T-cell (primary cell): Measurements from ENCODE around the gene FILIP1L. TPM values are rescaled to one million over a fixed set of nuclear protein-coding genes. Genes with fewer than 3 reads are reported as not detected.
"Not testable (repeated sequence)": the region's sequence is repeated elsewhere in the genome, so short reads cannot be mapped to it uniquely, and the experiment has no call there.

Source experiments
- ATAC-seq, 4 experiments: fragments of 200-7000 bp in 3 of 4; fragments of 150-1000 bp in 1 of 4; cut with Tn5 transposase; replicated peaks in 1 of 4; 1 replicate in 3 of 4; 2 replicates in 1 of 4; pipeline ENCODE4 v1.10.0; 2021; ENCODE audit warnings: moderate library complexity in 3 of 4, mild to moderate bottlenecking in 2 of 4, moderate number of reproducible peaks in 1 of 4
- CTCF ChIA-PET, 2 donors: fragments of 300-600 bp; sonication (Branson Sonifier 250); formaldehyde crosslinking; loops; one replicate each; lab custom pipeline; 2022; ENCODE audit warnings: antibody characterized with exemption in 2 of 2; lab: Charles Lee
- POLR2A ChIA-PET, 2 donors: fragments of 300-600 bp; sonication (Branson Sonifier 250); formaldehyde crosslinking; loops; one replicate each; lab custom pipeline; 2022; ENCODE audit warnings: antibody characterized with exemption in 2 of 2; lab: Charles Lee
- DNase-seq, 35 experiments: peaks; one replicate each; pipeline versions ENCODE4 v3.0.0 to v3.0.0-alpha.2; 2013 to 2023
- H3K27ac ChIP-seq: one replicate; pipeline ENCODE4 v1.5.1; 2013; ENCODE audit warnings: low read length
- H3K27me3 ChIP-seq, 2 experiments: replicated peaks in 1 of 2; 1 replicate in 1 of 2; 2 replicates in 1 of 2; pipeline versions ENCODE4 v1.6.1 to v1.7.0; 2013; ENCODE audit warnings: low read length in 1 of 2, mixed read lengths in 1 of 2; ENCODE audit not compliant: control insufficient read depth in 2 of 2, insufficient read depth in 2 of 2; ENCODE audit errors: extremely low read depth in 1 of 2
- H3K36me3 ChIP-seq, 2 donors: 1 replicate in 1 of 2; 2 replicates in 1 of 2; pipeline versions ENCODE4 v1.6.1 to v1.7.0; 2013; ENCODE audit warnings: low read length in 1 of 2; ENCODE audit not compliant: control insufficient read depth in 2 of 2, insufficient read depth in 1 of 2; ENCODE audit errors: extremely low read depth in 1 of 2
- H3K4me1 ChIP-seq, 2 experiments: 1 replicate in 1 of 2; 2 replicates in 1 of 2; pipeline versions ENCODE4 v1.6.1 to v1.7.0; 2013; ENCODE audit warnings: low read length in 2 of 2, mixed read lengths in 1 of 2; ENCODE audit not compliant: insufficient read depth in 2 of 2, control insufficient read depth in 1 of 2; ENCODE audit errors: extremely low read depth in 1 of 2
- H3K4me3 ChIP-seq, 2 donors: 1 replicate in 1 of 2; 2 replicates in 1 of 2; pipeline versions ENCODE4 v1.5.1 to v1.7.0; 2013; ENCODE audit warnings: mild to moderate bottlenecking in 2 of 2, low read length in 1 of 2, moderate library complexity in 1 of 2; ENCODE audit not compliant: control insufficient read depth in 1 of 2; ENCODE audit errors: extremely low read depth in 1 of 2
- H3K9me3 ChIP-seq: 2 replicates; pipeline ENCODE4 v1.7.0; 2013
- H3K27ac Mint-ChIP-seq, 2 donors: one replicate each; pipeline ENCODE4 v1.8.0; 2020 to 2021; ENCODE audit warnings: mild to moderate bottlenecking in 2 of 2, mixed read lengths in 2 of 2
- H3K27me3 Mint-ChIP-seq, 2 donors: one replicate each; pipeline ENCODE4 v1.8.0; 2021 to 2022; ENCODE audit warnings: mixed read lengths in 2 of 2
- H3K36me3 Mint-ChIP-seq: one replicate; pipeline ENCODE4 v1.8.0; 2021; ENCODE audit warnings: mixed read lengths
- H3K4me1 Mint-ChIP-seq, 3 donors: one replicate each; pipeline ENCODE4 v1.8.0; 2020 to 2022; ENCODE audit warnings: mixed read lengths in 3 of 3, mild to moderate bottlenecking in 1 of 3
- H3K4me3 Mint-ChIP-seq, 3 donors: one replicate each; pipeline ENCODE4 v1.8.0; 2020 to 2022; ENCODE audit warnings: mild to moderate bottlenecking in 3 of 3, mixed read lengths in 3 of 3, moderate library complexity in 3 of 3
- H3K9me3 Mint-ChIP-seq, 3 donors: one replicate each; pipeline ENCODE4 v1.8.0; 2020 to 2022; ENCODE audit warnings: mixed read lengths in 3 of 3
- WGBS: methylation state at CpG from one replicate; pipeline ENCODE4 v1.1.5; 2013; ENCODE audit warnings: missing lambda C conversion rate; ENCODE audit not compliant: insufficient coverage; 5-methylcytosine and 5-hydroxymethylcytosine counted together
- total RNA-seq, 35 experiments: library from RNA in 6 of 35; stranded (reverse) in 6 of 35; fragments of 120-200 nt in 1 of 35; gene quantifications; one replicate each; pipeline versions ENCODE4 v1.2.1 to v1.2.4 and lab custom pipeline; 2013 to 2026

Gene FILIP1L
- total RNA-seq, 5 donors from 2014 or later (not counting 1 experiment from before 2014, with no cell fraction given), result 0.10 to 0.38 (median 0.27) TPM; not detected in 1

GRCh38 chr3:99845999-99846398 is 268.3 kb downstream of the FILIP1L start:
- H3K4me1 Mint-ChIP-seq, result peaks cover 4 to 6% (median 5%) of the 10 kb centered on the region in 3 donors
- POLR2A ChIA-PET, result interaction anchor here in 1 of 2 donors (1.0 kb wide), 1 partner anchor 13 kb away, joined by 4 read pairs; no protein-coding TSS in a partner anchor
- H3K36me3 Mint-ChIP-seq, result no peaks in the 10 kb centered on the region
- ATAC-seq (no peak), DNase-seq (no peak)
- no peak overlapping the region for H3K27ac Mint-ChIP-seq
- H3K27me3 ChIP-seq, result no peaks in the 10 kb centered on the region
- H3K4me1 ChIP-seq, result no peaks in the 10 kb centered on the region
- H3K4me3 Mint-ChIP-seq, result no peak overlapping the region
- no peak overlapping the region for H3K4me3 ChIP-seq
- no peaks in the 10 kb centered on the region for H3K36me3 ChIP-seq
- WGBS, result no CpG with 5 or more reads among the region's 2 CpGs
- no peaks in the 10 kb centered on the region for H3K27me3 Mint-ChIP-seq
- H3K27ac ChIP-seq, result no peak overlapping the region
- CTCF ChIA-PET, result interaction anchor here (0.6 to 1.3 kb wide), 4 partner anchors 9 to 268 kb away, joined by 3 to 11 read pairs (median 4); no protein-coding TSS in a partner anchor
- no peaks in the 10 kb centered on the region for H3K9me3 Mint-ChIP-seq
- no peaks in the 10 kb centered on the region for H3K9me3 ChIP-seq

GRCh38 chr3:99845331-99845730 is 269.0 kb downstream of the FILIP1L start:
- no peaks in the 10 kb centered on the region for H3K9me3 ChIP-seq
- ATAC-seq (no peak), DNase-seq (no peak)
- H3K27ac Mint-ChIP-seq, result no peak overlapping the region
- no peaks in the 10 kb centered on the region for H3K4me1 ChIP-seq
- H3K27ac ChIP-seq, result no peak overlapping the region
- no peaks in the 10 kb centered on the region for H3K36me3 ChIP-seq
- H3K36me3 Mint-ChIP-seq, result no peaks in the 10 kb centered on the region
- CTCF ChIA-PET, result interaction anchor here in 1 of 2 donors (0.6 kb wide), 1 partner anchor 8 kb away, joined by 3 read pairs; no protein-coding TSS in a partner anchor
- POLR2A ChIA-PET, result no interaction called here
- no peak overlapping the region for H3K4me3 Mint-ChIP-seq
- no peaks in the 10 kb centered on the region for H3K27me3 ChIP-seq
- no CpG with 5 or more reads among the region's 4 CpGs for WGBS
- H3K9me3 Mint-ChIP-seq, result no peaks in the 10 kb centered on the region
- no peaks in the 10 kb centered on the region for H3K27me3 Mint-ChIP-seq
- no peak overlapping the region for H3K4me3 ChIP-seq
- peaks cover 4 to 6% (median 5%) of the 10 kb centered on the region in 3 donors for H3K4me1 Mint-ChIP-seq

- no peak overlapping the region for H3K4me3 ChIP-seq
- no peak overlapping the region for H3K27ac Mint-ChIP-seq
- no peaks in the 10 kb centered on the region for H3K27me3 ChIP-seq
- no peaks in the 10 kb centered on the region for H3K4me1 ChIP-seq
- no peaks in the 10 kb centered on the region for H3K9me3 ChIP-seq
- DNase-seq (no peak), ATAC-seq (no peak)
- no peaks in the 10 kb centered on the region for H3K9me3 Mint-ChIP-seq
- H3K36me3 ChIP-seq, result peaks cover 0 to 2% of the 10 kb centered on the region in 2 donors
- no peak overlapping the region for H3K4me3 Mint-ChIP-seq
- 89% methylated on average over 8 of the region's 10 CpGs for WGBS
- H3K27me3 Mint-ChIP-seq, result no peaks in the 10 kb centered on the region
- peaks cover 3% of the 10 kb centered on the region for H3K36me3 Mint-ChIP-seq
- peaks cover 4 to 6% (median 5%) of the 10 kb centered on the region in 3 donors for H3K4me1 Mint-ChIP-seq
- H3K27ac ChIP-seq, result no peak overlapping the region
- POLR2A ChIA-PET, result interaction anchor here (0.6 to 0.8 kb wide), 3 partner anchors 10 to 54 kb away, joined by 3 to 4 read pairs (median 3); no protein-coding TSS in a partner anchor
- CTCF ChIA-PET, result interaction anchor here (0.6 to 1.4 kb wide), 8 partner anchors 12 to 410 kb away, joined by 3 to 4 read pairs (median 3); no protein-coding TSS in a partner anchor
Measured at GRCh38 chr3:99843590-99844258, 270.6 kb downstream of the FILIP1L start.

- H3K27me3 ChIP-seq, result no peaks in the 10 kb centered on the region
- ChIA-PET POLR2A (no interaction called here), CTCF (interaction anchor here (0.6 to 1.4 kb wide), 6 partner anchors 12 to 411 kb away, joined by 3 to 4 read pairs (median 3); no protein-coding TSS in a partner anchor)
- H3K27ac ChIP-seq, result no peak overlapping the region
- H3K9me3 ChIP-seq, result no peaks in the 10 kb centered on the region
- Mint-ChIP-seq H3K9me3 (no peaks in the 10 kb centered on the region), H3K4me1 (peaks cover 1 to 6% (median 4%) of the 10 kb centered on the region in 3 donors), H3K27ac (no peak overlapping the region), H3K4me3 (no peak overlapping the region), H3K27me3 (no peaks in the 10 kb centered on the region), H3K36me3 (peaks cover 3% of the 10 kb centered on the region)
- peaks cover 0 to 2% of the 10 kb centered on the region in 2 donors for H3K36me3 ChIP-seq
- no peaks in the 10 kb centered on the region for H3K4me1 ChIP-seq
- H3K4me3 ChIP-seq, result no peak overlapping the region
- ATAC-seq (no peak), DNase-seq (peak in 1 of 35 experiments; percentile 15)
- no CpG with 5 or more reads among the region's 2 CpGs for WGBS
Measured at GRCh38 chr3:99842826-99843589, 271.3 kb downstream of the FILIP1L start.

- H3K27me3 ChIP-seq, CTCF ChIA-PET, H3K9me3 ChIP-seq, H3K4me1 Mint-ChIP-seq, H3K27ac Mint-ChIP-seq, H3K4me3 ChIP-seq, H3K4me1 ChIP-seq, H3K36me3 ChIP-seq, H3K27me3 Mint-ChIP-seq, H3K27ac ChIP-seq, H3K36me3 Mint-ChIP-seq, POLR2A ChIA-PET, DNase-seq, ATAC-seq, H3K4me3 Mint-ChIP-seq, H3K9me3 Mint-ChIP-seq: not testable (repeated sequence)
- WGBS, result 92% methylated on average over 2 of the region's 4 CpGs
Measured at GRCh38 chr3:99841949-99842348, 272.4 kb downstream of the FILIP1L start.

GRCh38 chr3:99839613-99840012 is 274.7 kb downstream of the FILIP1L start:
- Mint-ChIP-seq H3K27ac (no peak overlapping the region), H3K4me1 (peaks cover 0 to 1% (median 0%) of the 10 kb centered on the region in 3 donors), H3K36me3 (peaks cover 3% of the 10 kb centered on the region), H3K27me3 (no peaks in the 10 kb centered on the region), H3K4me3 (no peak overlapping the region), H3K9me3 (no peaks in the 10 kb centered on the region)
- WGBS, result no CpG with 5 or more reads among the region's 1 CpG
- no peak for ATAC-seq
- no peaks in the 10 kb centered on the region for H3K27me3 ChIP-seq
- CTCF ChIA-PET, result interaction anchor here in 1 of 2 donors (0.6 kb wide), 1 partner anchor 274 kb away, joined by 3 read pairs; no protein-coding TSS in a partner anchor
- H3K9me3 ChIP-seq, result no peaks in the 10 kb centered on the region
- no peak overlapping the region for H3K4me3 ChIP-seq
- POLR2A ChIA-PET, result no interaction called here
- no peak overlapping the region for H3K27ac ChIP-seq
- H3K36me3 ChIP-seq, result peaks cover 0 to 2% of the 10 kb centered on the region in 2 donors
- no peaks in the 10 kb centered on the region for H3K4me1 ChIP-seq
- DNase-seq, result no peak
